Measurements from ENCODE around the gene SHISA6. TPM values are rescaled to one million over a fixed set of nuclear protein-coding genes. Genes with fewer than 3 reads are reported as not detected.

SHISA6 gene
- total and polyA plus RNA-seq, 4 donors, result not detected

- WGBS, result 53% methylated on average over 6 of the region's 6 CpGs
- Histone ChIP-seq H3K27me3 (ENCODE audit: control insufficient read depth in 4 of 4, insufficient read depth in 4 of 4, low read length in 3 of 4) (peaks cover 0 to 5% (median 0%) of the 10 kb centered on the region in 4 donors), H3K9me3 (ENCODE audit: control insufficient read depth in 4 of 4, low read length in 3 of 4) (no peaks in the 10 kb centered on the region), H3K4me1 (ENCODE audit: control insufficient read depth in 4 of 4, insufficient read depth in 4 of 4, low read length in 3 of 4) (no peaks in the 10 kb centered on the region), H3K4me3 (ENCODE audit: low read depth in 1 of 3, low read length in 3 of 3) (no peak overlapping the region), H3K9ac (ENCODE audit: low read depth in 1 of 2, low read length in 2 of 2) (no peak overlapping the region), H3K36me3 (ENCODE audit: control insufficient read depth in 4 of 4, insufficient read depth in 3 of 4, low read depth in 1 of 4, low read length in 3 of 4) (no peaks in the 10 kb centered on the region), H3K27ac (ENCODE audit: low read depth in 1 of 2, low read length in 2 of 2) (no peak overlapping the region)
- TF ChIP-seq TAF1 (conservative IDR thresholded peaks at IDR 0.05), result no peak
- no peak for TF ChIP-seq SP1 (IDR thresholded peaks at IDR 0.05)
- DNase-seq (ENCODE audit: low spot score), result no peak
Measured at GRCh38 chr17:11369575-11369974, 128.6 kb downstream of the SHISA6 start.

GRCh38 chr17:11372692-11373091 is 131.7 kb downstream of the SHISA6 start:
- H3K36me3 ChIP-seq (ENCODE audit: control insufficient read depth in 4 of 4, insufficient read depth in 3 of 4, low read depth in 1 of 4, low read length in 3 of 4), result no peaks in the 10 kb centered on the region
- no peak overlapping the region for H3K9ac ChIP-seq (ENCODE audit: low read depth in 1 of 2, low read length in 2 of 2)
- H3K4me3 ChIP-seq (ENCODE audit: low read depth in 1 of 3, low read length in 3 of 3), result no peak overlapping the region
- no peak for DNase-seq (ENCODE audit: low spot score)
- no peaks in the 10 kb centered on the region for H3K4me1 ChIP-seq (ENCODE audit: control insufficient read depth in 4 of 4, insufficient read depth in 4 of 4, low read length in 3 of 4)
- no peak for TF ChIP-seq ATF3 (IDR thresholded peaks at IDR 0.05)
- TF ChIP-seq GABPA (IDR thresholded peaks at IDR 0.05 in 1 of 2, conservative IDR thresholded peaks at IDR 0.05 in 1 of 2), result no peak
- no peak for TF ChIP-seq HNF4G (IDR thresholded peaks at IDR 0.05)
- no peak for TF ChIP-seq MAX (IDR thresholded peaks at IDR 0.05)
- H3K27me3 ChIP-seq (ENCODE audit: control insufficient read depth in 4 of 4, insufficient read depth in 4 of 4, low read length in 3 of 4), result peaks cover 0 to 12% (median 0%) of the 10 kb centered on the region in 4 donors
- no peaks in the 10 kb centered on the region for H3K9me3 ChIP-seq (ENCODE audit: control insufficient read depth in 4 of 4, low read length in 3 of 4)
- WGBS, result 63% methylated on average over 3 of the region's 3 CpGs
- H3K27ac ChIP-seq (ENCODE audit: low read depth in 1 of 2, low read length in 2 of 2), result no peak overlapping the region

GRCh38 chr17:11378506-11378905 is 137.5 kb downstream of the SHISA6 start:
- Histone ChIP-seq H3K9me3 (ENCODE audit: control insufficient read depth in 4 of 4, low read length in 3 of 4) (no peaks in the 10 kb centered on the region), H3K4me3 (ENCODE audit: low read depth in 1 of 3, low read length in 3 of 3) (no peak overlapping the region), H3K9ac (ENCODE audit: low read depth in 1 of 2, low read length in 2 of 2) (no peak overlapping the region), H3K4me1 (ENCODE audit: control insufficient read depth in 4 of 4, insufficient read depth in 4 of 4, low read length in 3 of 4) (no peaks in the 10 kb centered on the region), H3K27ac (ENCODE audit: low read depth in 1 of 2, low read length in 2 of 2) (no peak overlapping the region), H3K36me3 (ENCODE audit: control insufficient read depth in 4 of 4, insufficient read depth in 3 of 4, low read depth in 1 of 4, low read length in 3 of 4) (no peaks in the 10 kb centered on the region), H3K27me3 (ENCODE audit: control insufficient read depth in 4 of 4, insufficient read depth in 4 of 4, low read length in 3 of 4) (peaks cover 0 to 13% (median 0%) of the 10 kb centered on the region in 4 donors)
- WGBS, result 71% methylated on average over 6 of the region's 6 CpGs
- DNase-seq (ENCODE audit: low spot score), result no peak
- TF ChIP-seq HNF4A (conservative IDR thresholded peaks at IDR 0.05) (no peak), REST (IDR thresholded peaks at IDR 0.05) (no peak), NR2F2 (IDR thresholded peaks at IDR 0.05) (no peak), RAD21 (IDR thresholded peaks at IDR 0.05) (no peak), HNF4G (IDR thresholded peaks at IDR 0.05) (no peak), CTCF (IDR thresholded peaks at IDR 0.05; ENCODE audit: low read depth, low read length, missing input control) (no peak), GABPA (IDR thresholded peaks at IDR 0.05 in 1 of 2, conservative IDR thresholded peaks at IDR 0.05 in 1 of 2) (no peak), MAX (IDR thresholded peaks at IDR 0.05) (no peak), ATF3 (IDR thresholded peaks at IDR 0.05) (no peak), EGR1 (IDR thresholded peaks at IDR 0.05; ENCODE audit: low read depth in 2 of 2) (no peak), FOXA2 (IDR thresholded peaks at IDR 0.05) (no peak), RXRA (IDR thresholded peaks at IDR 0.05) (no peak), SP1 (IDR thresholded peaks at IDR 0.05) (no peak), YY1 (IDR thresholded peaks at IDR 0.05) (no peak), JUND (IDR thresholded peaks at IDR 0.05) (no peak)

Measured in liver (tissue), 9 donors.